ENCODE measurements around the gene NEDD8.

GRCh38 chr14:24232121-24232644 lies at the start of gene NEDD8:
- no peak for TF ChIP-seq CTCF (IDR thresholded peaks at IDR 0.05; ENCODE audit: low read depth, low read length, poor library complexity, severe bottlenecking)
- TF ChIP-seq EZH2phosphoT487 (IDR thresholded peaks at IDR 0.05; ENCODE audit: borderline replicate concordance, low read length): no peak

Data from DOHH2 (cell line).